Stimulated activated CD8-positive, alpha-beta memory T cell treated with anti-CD3 and anti-CD28 coated beads, Interleukin-12 subunit alpha, Interleukin-12 subunit beta, amount 100 ng/mL, for 4 hours (primary cell): Measurements from ENCODE around the gene DCAF8L2.
"Not testable (repeated sequence)": the region's sequence is repeated elsewhere in the genome, so short reads cannot be mapped to it uniquely, and the experiment has no call there.

Source experiments
- DNase-seq: peaks from one replicate; pipeline ENCODE4 v3.0.0-alpha.2; 2020; ENCODE audit warnings: low read depth

The DCAF8L2 gene

DNA sequence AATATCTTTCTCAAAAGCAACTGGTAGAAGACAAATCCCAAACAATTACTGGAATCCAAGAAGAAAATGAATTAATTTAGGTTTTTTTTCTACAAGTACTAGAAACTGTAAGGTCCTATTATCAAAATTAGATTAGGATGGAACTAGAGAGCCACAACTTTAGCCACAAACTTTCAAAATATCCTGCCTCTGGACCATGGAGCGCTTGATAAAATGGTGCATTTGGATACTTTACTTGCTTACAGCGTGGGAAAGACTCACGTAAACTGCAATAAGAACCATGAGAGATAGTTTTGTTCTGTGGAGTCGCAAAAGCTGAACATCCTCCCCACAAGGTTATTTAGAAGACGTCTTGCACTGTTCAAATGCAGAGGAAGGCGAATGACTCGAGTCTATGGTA lies at the start of gene DCAF8L2:
TSS of gene DCAF8L2 (plus strand) at position 301 of the 400 bp plus-strand sequence. CDS start 156,552 bp downstream, outside the sequence.
- DNase-seq: no peak

DNA sequence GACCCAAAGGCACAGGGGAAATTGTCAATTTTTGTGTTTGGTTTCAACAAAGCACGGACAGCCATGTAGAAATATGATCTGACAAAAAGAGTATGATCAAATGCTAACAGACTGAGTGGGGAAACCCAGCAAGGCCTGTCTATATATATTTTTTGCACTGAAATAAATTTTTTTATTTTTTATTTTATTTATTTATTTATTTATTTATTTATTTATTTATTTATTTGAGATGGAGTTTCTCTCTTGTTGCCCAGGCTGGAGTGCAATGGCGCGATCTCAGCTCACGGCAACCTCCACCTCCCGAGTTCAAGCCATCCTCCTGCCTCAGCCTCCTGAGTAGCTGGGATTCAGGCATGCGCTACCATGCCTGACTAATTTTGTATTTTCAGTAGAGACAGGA lies 49.0 kb upstream of the DCAF8L2 start:
- not testable (repeated sequence) for DNase-seq

DNA sequence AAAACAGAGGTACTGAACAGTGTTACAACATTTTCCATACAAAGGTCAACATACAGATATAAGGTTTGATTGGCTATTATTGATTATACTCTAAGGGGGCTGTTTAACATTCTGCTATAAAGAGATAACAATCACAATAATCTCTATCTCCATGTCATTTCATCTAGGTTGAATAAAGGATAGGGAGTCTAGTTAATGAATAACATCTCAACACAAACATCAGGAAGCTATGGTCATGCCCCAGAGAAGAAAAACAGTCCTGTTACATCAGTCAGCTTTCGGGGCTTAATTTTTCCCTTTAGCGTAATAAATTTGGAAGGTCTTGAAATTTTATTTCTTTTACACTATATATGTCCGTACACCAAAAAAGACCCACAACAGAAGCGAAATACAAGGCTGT lies 41.5 kb upstream of the DCAF8L2 start:
- no peak for DNase-seq

DNA sequence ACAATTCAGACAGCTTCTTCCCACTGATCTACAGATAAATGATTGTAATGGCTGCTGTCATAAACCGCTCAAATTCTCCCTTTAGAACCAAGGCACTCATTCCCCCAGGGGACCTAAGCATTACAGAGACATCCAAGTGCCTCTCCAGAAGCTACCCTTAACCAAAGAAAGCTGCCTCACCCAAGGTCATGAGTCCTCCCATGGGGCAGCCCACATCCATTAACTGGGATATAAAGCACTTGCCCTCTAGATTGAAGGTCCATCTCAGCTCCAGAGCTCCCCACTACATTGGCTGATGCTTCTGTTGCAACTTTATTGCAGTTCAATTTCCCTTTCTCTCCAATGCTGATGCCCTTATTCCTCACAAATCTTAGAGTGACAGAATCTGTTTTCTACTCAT lies 40.5 kb upstream of the DCAF8L2 start:
- no peak for DNase-seq

DNA sequence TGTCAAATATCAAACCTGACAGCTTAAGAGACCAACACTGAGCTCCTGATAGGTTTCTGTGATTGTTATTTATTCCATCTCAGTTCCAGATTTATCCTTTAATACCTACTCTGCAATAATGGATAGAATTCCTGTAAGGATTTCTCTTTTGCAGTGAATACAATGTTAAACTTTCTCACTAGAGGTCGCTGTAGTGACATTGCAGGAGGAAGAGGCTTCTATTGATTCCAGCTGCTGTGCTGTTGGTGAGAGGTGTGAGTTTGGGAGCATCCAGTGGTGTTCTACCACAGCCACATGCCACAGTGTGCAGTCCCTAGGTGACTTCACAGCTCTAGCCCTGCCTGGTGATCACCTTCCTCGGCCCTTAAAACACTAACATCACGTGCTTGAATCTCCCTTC lies 34.6 kb upstream of the DCAF8L2 start:
- DNase-seq: no peak

DNA sequence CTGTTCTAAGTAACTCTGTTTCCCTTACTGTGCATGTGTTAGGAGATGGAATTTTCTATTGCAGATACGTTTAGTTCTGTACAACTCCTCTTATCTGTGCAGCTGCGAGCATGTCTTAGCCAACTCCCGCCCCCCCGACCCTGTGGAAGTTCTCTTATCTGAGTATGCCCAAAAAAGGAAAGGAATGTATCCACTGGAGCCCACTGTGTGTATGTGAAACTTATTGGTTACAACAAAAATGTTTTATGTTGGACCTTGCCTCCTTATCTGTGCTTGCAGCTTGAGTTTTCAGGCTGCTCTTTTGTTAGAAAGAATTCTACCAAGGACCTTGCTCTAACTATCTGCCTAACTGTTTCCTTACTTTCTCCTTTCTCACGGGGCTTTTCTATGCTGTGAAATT lies 24.2 kb upstream of the DCAF8L2 start:
- DNase-seq: no peak

DNA sequence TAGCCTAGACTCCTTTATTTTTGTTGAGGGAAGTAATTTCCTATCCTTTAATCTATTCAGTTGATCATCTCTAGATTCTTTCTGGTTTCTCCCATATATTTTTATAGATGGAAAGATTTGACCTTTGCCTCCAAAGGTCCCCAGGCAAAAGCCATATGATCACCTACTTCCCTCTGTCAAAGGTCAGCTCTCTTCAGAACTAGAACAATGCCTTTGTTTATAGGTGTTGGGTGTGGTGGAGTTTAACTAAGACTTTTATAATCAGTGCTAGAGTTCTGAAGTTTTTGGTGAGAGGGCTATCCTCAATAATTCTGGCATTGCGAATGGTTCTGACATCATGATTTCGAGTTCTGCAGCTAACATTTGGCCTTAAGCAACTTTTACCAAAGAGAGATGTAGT lies 19.0 kb upstream of the DCAF8L2 start:
- DNase-seq: no peak

DNA sequence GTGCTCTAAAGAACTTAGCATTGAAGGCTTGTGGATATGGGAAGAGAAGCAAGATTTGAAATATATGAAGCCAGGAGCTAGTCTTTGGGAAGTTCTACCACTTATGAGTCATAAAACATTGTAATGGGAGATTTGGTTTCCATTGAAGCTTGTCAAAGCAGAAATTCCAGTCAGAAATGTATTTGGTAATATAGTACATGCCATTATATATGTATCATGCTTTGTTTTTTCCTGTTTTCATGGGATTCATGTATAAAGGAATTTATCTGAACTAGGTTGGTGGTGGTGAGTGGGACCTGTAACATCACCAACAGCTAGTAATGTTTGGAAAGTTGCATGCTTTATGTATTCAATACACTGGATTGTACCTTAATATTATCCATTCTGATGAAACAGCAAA lies 14.6 kb upstream of the DCAF8L2 start:
- DNase-seq: no peak

DNA sequence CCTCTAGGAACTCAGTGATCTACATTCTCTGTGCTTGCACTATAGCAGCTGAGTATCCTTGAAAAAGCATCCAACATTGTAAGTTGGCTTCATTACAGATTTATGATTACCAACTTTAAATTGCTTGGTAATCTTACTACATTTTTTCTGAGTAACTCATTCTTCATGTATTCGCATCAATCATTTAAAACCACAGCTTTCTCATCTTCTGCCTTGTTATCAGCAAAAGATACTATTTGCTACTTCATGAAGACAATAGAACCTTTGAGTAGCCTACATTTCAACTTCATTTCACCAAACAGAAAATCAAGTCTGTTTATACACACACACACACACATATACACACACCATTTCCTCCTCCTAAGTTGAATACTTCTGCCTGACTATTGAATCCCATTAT lies 6.2 kb upstream of the DCAF8L2 start:
- no peak for DNase-seq

DNA sequence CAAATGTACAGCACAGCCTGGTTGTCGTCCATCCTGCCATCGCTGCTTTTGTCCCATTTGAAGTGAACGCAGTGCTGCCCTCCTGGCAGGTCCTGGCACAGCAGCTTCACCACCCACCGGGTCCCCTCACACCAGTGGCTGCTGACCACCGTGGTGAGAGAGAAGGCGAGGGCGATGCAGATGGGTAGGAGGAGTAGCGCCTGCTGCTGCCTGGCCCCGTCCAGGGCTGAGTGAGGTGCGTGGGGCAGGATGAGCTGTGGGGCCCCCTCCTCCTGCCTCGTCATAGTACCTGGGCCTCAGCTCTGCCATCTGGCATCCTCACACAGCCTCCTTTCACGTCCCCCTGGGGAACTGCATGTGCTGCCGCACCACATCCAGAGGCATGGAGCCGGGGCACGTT lies 1.8 kb downstream of the DCAF8L2 start:
- DNase-seq: no peak

DNA sequence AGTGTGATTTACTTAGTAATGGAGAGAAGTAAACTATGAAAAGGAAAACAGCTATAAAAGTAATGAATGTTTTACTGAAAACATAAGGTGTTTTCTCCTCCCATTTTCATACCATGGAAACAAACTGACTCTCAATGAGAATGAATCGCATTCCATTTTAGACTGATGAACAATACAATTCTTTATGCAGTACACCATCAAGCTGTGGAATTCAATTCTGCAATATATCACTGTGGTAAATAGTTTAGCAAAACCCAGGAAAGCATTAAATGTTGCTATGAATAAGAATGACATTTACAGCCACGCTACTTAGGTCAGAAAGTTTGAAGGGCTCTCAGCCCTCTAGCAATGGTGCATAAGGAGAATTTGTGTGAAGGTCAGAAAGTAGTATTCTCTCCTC lies 7.4 kb downstream of the DCAF8L2 start:
- DNase-seq: no peak

DNA sequence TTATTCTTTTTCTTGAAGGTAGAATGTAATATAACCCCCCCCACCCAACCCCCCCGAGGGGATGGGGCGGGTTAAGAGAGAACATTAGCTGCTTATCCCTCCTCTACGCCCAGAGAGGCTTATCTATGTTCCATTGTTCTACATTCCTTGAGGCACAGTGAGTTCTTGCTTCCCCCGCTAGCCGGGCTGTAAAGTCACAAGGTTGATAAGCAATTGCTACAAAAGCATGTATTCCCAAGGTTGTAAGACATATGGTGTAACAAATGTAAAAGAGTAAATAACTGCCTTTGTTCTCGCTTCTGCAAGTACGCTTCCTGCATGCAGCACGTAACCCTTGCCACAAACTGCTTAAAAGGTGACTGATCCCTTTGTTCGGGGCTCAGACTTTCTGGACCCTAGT lies 8.2 kb downstream of the DCAF8L2 start:
- no peak for DNase-seq

DNA sequence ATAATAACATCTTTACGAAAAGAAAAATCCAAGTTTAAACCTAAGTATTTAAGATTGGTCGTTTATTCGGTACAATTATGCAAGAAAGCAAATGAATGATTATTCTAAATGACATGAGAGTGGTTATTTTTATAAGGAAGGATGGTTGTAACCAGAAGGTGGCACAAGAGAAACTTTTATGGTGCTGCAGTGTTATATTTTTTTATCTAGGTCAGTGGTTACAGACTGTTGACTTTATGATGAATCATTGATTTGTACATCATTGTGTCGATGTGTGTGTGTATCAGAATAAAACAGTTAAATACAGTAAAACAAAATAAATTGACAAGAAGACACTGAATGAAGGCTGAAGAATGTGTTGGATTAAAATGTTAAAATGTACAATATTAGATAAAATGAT lies 9.8 kb downstream of the DCAF8L2 start:
- DNase-seq: no peak

DNA sequence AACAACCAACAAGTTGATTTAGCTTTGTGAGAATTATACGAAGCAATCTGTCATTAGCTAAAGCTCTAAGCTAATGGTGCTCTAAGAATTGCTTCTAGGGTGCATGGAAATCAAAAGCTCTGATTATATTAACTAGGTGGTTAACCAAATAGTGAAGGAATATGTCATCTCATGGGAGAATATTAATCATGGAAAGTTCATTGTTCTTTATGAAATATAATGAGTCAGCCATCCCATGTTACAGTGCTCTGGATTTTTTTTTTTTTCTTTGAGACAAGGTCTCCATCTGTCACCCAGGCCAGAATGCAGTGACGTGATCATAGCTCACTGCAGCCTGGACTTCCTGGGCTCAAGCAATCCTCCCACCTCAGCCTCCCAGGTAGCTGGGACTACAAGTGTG lies 10.5 kb downstream of the DCAF8L2 start:
- no peak for DNase-seq

DNA sequence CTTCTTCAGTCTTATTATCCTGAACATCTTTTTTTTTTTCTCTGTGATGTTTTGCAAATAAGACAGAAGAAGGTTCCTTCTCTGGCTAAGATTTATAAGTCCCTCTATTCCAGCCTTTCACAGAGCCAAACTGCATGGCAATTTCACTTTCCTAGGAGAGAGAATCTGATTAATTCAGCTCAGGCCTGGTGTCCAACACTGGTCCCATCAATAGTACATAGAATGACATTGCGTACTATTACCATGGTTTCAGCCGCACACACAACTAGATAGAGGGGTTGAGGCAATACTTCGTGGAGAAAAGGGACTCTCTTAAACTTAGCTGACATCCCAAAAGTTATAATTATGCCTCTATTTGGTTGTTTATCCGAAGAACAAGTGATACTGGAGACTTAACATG lies 18.5 kb downstream of the DCAF8L2 start:
- no peak for DNase-seq

DNA sequence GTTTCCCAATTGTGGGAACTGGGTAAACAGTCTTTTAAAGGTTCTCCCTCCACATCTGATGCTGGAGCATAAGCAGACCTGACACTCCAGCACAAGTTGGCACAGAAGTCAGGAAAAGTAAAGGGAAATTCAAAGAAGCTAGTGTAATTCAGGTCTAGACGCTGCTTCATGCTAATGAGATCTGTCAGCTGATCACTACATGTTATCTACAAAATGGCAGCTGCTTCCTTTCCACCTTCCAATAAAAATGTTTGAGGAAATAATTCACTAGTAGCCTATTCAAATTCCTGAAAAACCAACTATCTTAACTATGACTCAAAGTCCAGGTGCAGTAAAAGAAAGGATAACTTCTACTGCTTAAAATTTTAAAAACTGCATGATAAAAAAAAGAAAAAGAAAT lies 29.3 kb downstream of the DCAF8L2 start:
- no peak for DNase-seq

DNA sequence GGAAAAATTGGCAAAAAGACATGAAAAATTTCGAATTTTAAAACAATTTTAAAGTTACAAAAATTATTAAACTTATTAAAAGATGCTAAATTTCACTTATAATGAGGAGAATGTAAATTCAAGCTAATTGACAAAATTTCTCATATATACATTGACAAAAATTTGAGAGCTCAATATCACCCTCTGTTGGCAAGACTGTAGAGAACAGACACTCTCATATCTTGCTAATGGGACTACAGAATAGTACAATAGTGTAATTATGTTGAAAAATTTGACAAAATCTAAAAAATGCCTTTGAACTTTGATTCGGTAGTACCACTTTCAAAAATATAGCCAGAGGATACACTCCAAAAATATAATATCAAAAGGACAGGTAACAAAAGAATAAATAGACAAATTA lies 29.8 kb downstream of the DCAF8L2 start:
- DNase-seq: no peak

DNA sequence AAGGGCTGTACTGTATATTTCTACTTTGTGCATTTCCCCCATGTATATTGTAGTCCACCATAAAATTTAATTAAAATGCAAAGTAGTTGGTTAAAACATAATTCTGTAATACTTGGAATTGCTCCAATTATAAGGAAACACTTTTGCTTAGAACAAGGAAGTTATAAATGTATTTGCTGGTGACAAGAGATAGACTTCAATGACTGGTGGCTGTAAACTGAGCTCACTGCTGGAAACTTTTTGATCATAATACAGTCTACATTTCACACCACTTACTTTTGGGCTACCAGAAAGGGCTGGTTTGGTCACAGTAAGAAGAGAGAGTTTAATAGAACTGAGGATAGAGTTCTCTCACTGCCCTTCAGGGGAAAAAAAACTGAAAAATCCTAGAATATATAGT lies 32.7 kb downstream of the DCAF8L2 start:
- no peak for DNase-seq

DNA sequence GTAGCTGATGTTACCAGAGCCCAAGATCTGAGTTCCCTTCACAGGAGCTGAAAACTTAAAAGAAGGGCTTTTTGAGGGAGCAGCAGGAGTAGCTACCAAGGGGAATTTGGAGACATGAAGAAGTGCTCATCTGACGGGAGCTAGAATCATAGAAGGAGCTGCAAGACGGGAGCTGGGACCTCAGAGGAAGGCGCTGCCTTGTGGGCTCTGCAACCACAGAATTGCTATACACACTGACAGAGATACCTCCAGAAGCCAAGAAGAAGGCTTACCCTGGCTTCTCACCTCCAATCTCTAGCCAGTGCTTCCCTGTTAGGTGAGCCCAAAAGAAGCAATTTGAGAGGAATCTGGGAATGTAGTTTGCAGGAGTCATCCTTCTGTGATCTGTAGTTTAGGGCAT lies 35.9 kb downstream of the DCAF8L2 start:
- DNase-seq: no peak

DNA sequence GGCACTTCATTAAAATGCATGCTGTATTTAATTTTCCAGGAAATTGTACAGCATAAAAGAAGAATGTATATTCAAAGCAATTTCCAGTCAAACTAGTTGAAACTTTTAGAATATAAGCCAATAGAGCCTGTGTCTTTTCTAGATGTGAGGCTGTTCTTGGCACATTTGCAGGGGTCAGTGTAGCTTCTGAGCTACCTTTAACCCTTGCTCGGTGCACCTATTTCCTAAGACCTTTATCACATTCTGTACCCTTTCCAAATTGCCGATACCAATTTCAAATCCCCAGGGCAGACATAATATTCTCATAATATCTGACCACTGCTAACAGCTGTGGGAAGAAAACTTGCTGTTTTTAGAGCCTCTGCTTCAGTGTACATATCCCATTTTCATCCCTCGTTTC lies 43.2 kb downstream of the DCAF8L2 start:
- DNase-seq: no peak

DNA sequence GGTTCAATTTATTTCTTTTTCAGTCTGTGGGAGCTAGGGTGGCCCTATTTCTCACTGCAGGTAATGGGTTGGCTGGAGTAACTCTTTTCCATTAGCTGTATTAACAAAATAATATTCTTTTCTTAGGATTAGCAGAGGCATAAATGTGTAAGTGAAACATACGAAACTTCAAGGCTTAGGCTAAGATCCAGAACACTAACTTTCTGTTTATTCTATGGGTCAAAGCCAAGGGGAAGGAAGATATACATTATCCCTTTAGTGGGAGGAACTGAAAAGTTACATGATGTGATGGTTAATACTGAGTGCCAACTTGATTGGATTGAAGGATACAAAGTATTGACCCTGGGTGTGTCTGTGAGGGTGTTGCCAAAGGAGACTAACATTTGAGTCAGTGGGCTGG lies 66.4 kb downstream of the DCAF8L2 start:
- no peak for DNase-seq

DNA sequence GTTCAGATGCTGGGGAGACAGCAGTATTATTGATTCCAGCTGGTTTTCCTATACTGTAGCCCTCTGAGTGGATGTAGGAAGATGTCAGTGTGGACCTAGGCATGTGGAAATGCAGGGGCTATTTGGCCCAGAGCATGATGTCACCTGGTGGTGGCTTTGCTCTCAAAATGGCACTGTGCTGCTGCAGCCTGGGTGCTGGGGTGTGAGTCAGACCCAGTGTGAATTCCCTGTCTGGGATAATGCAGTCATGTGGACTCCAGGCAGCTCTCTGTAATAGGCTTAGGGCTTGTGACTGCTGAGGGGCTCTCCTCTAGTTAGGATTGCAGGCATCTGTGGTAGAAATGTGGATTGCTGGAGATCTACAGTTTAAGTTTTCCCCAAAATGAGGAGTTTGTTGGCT lies 70.7 kb downstream of the DCAF8L2 start:
- DNase-seq: no peak

DNA sequence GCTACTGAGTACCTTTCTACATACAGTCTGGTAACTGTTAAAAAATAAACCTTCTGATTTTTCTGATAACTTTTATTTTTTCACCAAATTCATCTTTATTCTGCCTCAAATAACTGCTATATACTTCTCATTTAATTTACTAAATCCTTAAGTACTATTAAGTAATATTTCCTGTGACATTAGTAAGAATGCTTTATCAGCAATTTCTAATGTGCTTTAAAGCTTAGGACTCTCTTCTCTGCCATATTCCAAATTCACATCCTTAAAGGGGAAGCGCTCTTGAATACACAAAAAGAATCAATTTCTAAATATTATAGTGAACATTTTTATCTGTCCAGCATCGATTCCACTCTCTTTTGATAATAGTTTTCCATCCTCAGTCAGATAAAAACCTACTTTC lies 81.1 kb downstream of the DCAF8L2 start:
- no peak for DNase-seq

DNA sequence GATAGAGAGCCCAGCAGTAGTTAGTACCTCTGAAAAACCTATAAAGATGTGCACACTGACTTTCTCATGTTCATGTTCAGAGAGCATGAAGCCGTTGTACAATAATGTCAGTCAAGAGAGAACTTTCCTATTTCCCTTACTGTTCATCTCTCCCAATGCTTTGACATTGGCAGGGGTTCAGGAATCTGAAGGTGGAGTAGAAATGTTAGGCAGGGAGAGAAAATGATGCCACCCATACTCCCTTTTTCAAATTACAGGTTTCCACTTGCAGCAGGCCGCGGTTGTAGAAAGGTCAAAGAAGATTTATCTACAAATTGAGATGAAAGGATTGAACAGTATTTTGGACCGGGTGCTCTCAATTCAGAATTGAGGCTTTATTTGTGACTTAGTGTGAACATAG lies 84.3 kb downstream of the DCAF8L2 start:
- no peak for DNase-seq

DNA sequence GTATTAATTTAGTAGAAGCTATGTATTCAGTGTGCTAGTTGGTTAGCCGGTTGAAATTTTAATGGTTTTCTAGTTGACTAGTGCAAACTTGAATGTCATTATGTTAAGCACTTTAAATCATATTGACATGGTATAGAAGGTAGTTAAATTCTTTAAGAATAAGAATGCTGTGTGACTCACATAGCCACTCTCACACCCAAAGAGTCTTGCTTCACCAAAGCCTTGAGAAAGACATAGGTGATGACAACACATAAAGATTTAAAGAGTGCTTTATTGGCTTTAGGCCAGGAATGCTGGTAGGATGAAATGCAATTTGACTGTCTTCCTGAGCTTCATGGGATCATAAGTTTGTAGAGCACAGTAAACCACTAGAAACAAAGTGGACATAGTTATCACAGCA lies 85.3 kb downstream of the DCAF8L2 start:
- no peak for DNase-seq
